ENCODE data around the gene FUT6.
"Not testable (repeated sequence)": the region's sequence is repeated elsewhere in the genome, so short reads cannot be mapped to it uniquely, and the experiment has no call there.

FUT6 gene

DNA sequence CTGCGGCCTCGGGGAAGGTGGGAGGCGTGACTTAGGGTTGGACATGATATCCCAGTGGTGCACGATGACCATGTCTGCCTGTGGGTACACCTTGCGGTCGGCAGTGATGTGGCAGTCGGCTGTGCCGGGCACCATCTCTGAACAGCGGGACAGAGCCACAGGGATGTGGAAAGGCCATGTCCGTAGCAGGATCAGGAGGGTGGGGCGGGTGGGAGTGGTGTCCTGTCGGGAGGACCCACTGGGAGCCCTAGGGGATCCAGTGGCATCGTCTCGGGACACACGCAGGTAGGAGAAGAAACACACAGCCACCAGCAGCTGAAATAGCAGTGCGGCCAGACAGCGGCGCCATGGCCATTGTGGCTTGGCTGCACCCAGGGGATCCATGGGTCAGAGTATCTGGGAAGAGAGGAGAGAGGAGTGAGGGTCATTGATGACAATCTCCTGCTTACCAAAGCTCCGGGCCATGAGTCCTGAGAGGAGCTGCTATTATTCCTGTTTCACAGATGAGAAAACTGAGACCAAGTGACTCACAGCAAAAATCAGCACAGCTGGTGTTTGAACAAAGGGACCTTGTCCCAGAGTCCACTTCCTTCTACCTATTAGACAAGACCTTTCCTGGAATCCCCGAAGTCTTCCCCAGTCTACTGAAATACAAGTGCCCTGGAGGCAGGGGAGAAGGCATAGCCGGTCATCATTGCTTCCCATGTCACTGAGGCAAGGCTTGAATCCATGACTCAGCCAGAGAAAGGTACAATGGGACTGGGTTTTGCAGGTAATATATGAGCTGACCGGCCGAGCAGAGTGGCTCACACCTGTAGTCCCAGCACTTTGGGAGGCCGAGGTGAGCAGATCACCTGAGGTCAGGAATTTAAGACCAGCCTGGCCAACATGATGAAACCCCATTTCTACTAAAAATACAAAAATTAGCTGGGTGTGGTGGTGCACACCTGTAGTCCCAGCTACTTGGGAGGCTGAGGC lies 5.2 kb upstream of the FUT6 start:
- Mint-ChIP-seq H3K9me3 (no peaks in the 10 kb centered on the region), H3K36me3 (ENCODE audit: low read depth) (no peaks in the 10 kb centered on the region), H3K4me3 (no peak overlapping the region), H3K27me3 (ENCODE audit: low read depth) (no peaks in the 10 kb centered on the region), H3K27ac (no peak overlapping the region), H3K4me1 (ENCODE audit: low read depth) (no peaks in the 10 kb centered on the region)

DNA sequence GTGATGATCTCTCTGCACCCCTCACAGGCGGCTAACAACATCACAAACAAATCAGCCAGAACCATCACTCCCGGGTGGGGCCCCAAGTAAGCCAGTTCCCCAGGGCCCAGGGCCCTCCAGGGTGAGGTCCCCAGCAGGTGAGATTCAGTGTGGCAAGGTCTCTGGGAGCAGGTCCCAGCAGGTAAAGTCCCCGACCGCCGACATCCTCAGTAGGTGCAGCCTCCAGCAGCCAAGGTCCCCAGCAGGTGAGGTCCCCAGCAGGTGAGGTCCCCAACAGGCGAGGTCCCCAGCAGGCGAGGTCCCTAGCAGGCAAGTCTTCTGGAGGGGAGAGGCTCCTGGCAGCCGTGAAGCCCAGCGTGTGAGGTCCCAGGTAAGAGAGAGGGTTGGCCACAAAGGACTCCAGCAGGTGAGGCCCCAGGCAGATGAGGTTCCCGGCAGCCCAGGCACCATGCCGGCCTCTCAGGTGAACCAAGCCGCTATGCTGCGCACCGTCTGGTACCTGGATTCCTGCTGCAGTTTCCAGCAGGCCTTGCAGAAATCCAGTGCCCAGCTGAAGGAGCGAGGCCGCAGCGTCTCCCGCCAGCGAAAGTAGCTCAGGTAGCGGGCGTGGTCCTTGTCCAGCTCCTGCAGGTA lies 3.9 kb upstream of the FUT6 start:
- no peaks in the 10 kb centered on the region for H3K9me3 Mint-ChIP-seq
- H3K4me3 Mint-ChIP-seq, result no peak overlapping the region
- no peaks in the 10 kb centered on the region for H3K4me1 Mint-ChIP-seq (ENCODE audit: low read depth)
- H3K36me3 Mint-ChIP-seq (ENCODE audit: low read depth), result no peaks in the 10 kb centered on the region
- no peaks in the 10 kb centered on the region for H3K27me3 Mint-ChIP-seq (ENCODE audit: low read depth)
- H3K27ac Mint-ChIP-seq, result no peak overlapping the region

DNA sequence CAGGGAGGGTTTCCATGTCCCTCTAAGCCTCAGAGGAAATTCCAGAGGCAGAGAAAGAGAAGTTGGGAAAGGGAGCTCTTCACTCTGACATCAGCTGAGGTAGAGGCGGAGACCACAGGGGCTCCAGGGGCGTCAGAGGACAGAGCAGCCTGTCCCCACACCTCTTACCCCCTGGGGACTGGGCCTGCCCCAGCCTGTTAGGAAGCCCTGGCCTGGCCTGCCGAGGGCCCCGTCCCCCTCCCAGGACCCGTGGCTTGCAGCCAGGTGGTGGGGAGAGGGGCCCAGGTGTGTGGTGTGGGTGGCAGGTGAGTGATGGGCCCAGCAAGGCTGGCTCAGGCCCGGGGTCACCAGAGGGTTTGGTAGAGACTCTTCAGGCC lies 2.2 kb upstream of the FUT6 start:
- not testable (repeated sequence) for H3K27me3 Mint-ChIP-seq (ENCODE audit: low read depth); H3K4me3 Mint-ChIP-seq; H3K4me1 Mint-ChIP-seq (ENCODE audit: low read depth); H3K27ac Mint-ChIP-seq; H3K36me3 Mint-ChIP-seq (ENCODE audit: low read depth); H3K9me3 Mint-ChIP-seq

DNA sequence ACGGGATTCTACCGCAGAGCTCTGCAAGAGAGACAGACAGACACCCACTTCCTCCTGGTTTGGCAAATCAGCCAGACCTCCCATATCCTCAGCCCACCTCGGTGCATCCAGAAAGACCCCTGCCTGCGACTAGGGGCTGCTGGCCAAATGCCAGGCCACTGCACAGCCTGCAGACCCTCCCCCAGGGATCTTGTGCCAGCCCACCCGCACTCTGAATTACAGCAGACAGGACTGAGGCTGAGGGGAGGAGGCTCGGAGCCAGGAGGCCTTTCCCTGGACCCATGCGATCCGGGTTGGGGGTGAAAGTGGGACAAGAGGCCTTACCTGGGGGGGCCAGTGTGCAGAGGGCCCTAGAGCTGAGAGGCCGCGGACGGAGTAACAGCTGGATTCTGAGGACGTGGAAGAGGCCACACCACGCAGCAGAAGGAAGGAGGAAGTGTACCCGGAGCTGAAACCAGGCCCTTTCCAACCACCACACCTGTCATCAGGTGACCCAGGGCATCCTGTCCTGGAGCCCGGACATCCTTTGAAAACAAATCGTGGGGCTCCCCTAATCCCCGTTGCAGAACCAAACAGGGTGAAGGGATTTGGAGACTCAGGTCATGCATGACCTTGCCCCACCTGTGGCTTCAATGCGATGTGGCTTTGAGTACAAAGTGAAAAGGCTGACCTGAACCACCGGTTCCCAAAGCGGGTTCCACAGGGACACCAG lies 993 bp downstream of the FUT6 start:
- H3K36me3 Mint-ChIP-seq (ENCODE audit: low read depth), result no peaks in the 10 kb centered on the region
- H3K4me3 Mint-ChIP-seq, result no peak overlapping the region
- no peaks in the 10 kb centered on the region for H3K9me3 Mint-ChIP-seq
- H3K4me1 Mint-ChIP-seq (ENCODE audit: low read depth), result peaks cover 3% of the 10 kb centered on the region
- peaks cover 8% of the 10 kb centered on the region for H3K27me3 Mint-ChIP-seq (ENCODE audit: low read depth)
- no peak overlapping the region for H3K27ac Mint-ChIP-seq

DNA sequence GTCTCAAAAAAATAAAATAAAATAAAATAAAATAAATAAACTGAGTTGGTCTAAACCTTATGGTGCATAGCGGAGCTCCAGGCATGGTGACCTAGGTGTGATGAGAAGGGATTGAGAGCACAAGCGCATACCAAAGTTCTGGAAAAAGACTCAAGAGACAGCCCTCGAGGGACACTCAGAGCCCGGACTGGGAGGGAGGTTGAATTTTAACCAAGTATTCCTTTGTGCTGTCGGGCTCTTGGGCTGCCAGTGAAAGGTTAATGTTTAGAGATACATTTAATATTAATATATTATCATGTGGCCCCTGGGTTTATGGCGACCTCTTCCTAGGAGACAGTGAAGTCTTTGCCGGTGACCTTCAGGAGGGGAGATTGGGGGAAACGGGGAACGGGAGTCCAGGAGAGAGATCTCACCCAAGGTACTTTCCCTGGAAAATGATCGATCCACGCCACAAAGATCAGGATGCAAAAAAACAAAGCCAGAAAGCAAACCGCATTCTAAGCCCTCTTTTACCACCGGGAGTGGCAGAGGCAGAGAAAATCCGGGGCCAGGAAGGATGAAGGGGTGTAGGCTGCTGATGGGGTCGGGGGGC lies 1.6 kb downstream of the FUT6 start:
- Mint-ChIP-seq H3K27ac (no peak overlapping the region), H3K27me3 (ENCODE audit: low read depth) (peaks cover 8% of the 10 kb centered on the region)

DNA sequence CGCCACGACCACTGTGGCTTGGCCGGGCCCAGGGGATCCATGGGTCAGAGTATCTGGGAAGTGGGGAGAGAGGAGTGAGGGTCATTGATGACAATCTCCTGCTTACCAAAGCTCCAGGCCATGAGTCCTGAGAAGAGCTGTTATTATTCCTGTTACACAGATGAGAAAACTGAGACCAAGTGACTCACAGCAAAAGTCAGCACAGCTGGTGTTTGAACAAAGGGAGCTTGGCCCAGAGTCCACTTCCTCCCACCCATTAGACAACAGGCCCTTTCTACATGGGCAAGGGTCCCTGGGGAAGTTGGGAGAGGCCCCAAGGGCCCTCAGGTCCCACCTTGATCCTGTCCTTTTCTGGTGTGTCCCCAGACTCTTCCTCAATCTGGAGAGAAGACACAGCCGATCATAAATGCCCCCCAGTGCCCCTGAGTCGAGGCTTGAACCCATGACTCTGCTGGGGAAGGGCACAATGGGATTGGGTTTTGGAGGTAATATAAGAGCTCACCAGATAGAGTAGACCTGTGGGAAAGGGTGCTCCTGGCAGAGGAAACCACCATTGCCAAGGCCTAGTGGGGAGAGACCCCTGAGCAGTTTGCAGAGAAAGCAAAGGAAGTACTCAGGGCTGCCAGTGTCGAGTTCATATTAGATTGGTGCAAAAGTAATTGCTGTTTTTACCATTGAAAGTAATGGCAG lies 6.8 kb downstream of the FUT6 start:
- no peak overlapping the region for H3K27ac Mint-ChIP-seq
- peaks cover 4% of the 10 kb centered on the region for H3K27me3 Mint-ChIP-seq (ENCODE audit: low read depth)
- peaks cover 3% of the 10 kb centered on the region for H3K4me1 Mint-ChIP-seq (ENCODE audit: low read depth)
- no peaks in the 10 kb centered on the region for H3K9me3 Mint-ChIP-seq
- H3K36me3 Mint-ChIP-seq (ENCODE audit: low read depth), result no peaks in the 10 kb centered on the region
- H3K4me3 Mint-ChIP-seq, result no peak overlapping the region

More for the DNA sequence above, 1.6 kb downstream of the FUT6 start:
- no peaks in the 10 kb centered on the region for H3K36me3 Mint-ChIP-seq (ENCODE audit: low read depth)
- H3K9me3 Mint-ChIP-seq, result no peaks in the 10 kb centered on the region
- peaks cover 3% of the 10 kb centered on the region for H3K4me1 Mint-ChIP-seq (ENCODE audit: low read depth)
- H3K4me3 Mint-ChIP-seq, result no peak overlapping the region

DNA sequence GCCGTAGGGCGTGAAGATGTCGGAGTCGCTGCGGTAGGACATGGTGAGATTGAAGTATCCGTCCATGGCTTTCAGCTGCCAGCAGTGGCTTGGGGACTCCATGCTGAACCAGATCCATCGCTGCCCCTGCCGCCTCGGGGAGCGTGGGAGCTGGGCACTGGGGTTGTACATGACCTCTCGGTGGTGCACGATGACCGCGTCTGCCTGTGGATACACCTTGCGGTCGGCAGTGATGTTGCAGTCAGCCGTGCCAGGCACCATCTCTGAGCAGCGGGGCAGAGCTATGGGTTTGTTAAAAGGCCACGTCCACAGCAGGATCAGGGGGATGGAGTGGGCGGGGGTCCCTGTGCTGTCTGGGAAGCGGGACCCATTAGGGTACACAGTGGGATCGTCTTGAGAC lies 7.4 kb downstream of the FUT6 start:
- Mint-ChIP-seq H3K4me3 (no peak overlapping the region), H3K36me3 (ENCODE audit: low read depth) (no peaks in the 10 kb centered on the region), H3K27ac (no peak overlapping the region), H3K4me1 (ENCODE audit: low read depth) (peaks cover 6% of the 10 kb centered on the region), H3K9me3 (no peaks in the 10 kb centered on the region), H3K27me3 (ENCODE audit: low read depth) (peaks cover 3% of the 10 kb centered on the region)

DNA sequence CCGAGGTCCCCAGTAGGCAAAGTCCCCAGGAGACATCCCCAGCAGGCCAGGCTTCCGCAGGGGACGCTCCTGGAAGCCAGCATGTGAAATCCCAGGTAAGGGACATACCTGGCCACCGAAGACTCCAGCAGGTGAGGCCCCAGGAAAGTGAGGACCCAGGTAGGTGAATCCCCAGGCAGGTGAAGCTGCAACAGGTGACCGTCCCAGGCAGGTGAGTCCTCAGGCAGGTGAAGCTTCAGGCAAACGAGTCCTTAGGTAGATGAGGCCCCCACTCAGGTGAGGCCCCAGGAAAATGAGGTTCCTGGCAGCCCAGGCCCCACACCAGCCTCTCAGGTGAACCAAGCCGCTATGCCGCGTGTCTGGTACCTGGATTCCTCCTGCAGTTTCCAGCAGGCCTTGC lies 8.3 kb downstream of the FUT6 start:
- Mint-ChIP-seq H3K4me1 (ENCODE audit: low read depth) (peaks cover 6% of the 10 kb centered on the region), H3K9me3 (no peaks in the 10 kb centered on the region), H3K27me3 (ENCODE audit: low read depth) (peaks cover 3% of the 10 kb centered on the region), H3K4me3 (no peak overlapping the region), H3K36me3 (ENCODE audit: low read depth) (no peaks in the 10 kb centered on the region), H3K27ac (no peak overlapping the region)

DNA sequence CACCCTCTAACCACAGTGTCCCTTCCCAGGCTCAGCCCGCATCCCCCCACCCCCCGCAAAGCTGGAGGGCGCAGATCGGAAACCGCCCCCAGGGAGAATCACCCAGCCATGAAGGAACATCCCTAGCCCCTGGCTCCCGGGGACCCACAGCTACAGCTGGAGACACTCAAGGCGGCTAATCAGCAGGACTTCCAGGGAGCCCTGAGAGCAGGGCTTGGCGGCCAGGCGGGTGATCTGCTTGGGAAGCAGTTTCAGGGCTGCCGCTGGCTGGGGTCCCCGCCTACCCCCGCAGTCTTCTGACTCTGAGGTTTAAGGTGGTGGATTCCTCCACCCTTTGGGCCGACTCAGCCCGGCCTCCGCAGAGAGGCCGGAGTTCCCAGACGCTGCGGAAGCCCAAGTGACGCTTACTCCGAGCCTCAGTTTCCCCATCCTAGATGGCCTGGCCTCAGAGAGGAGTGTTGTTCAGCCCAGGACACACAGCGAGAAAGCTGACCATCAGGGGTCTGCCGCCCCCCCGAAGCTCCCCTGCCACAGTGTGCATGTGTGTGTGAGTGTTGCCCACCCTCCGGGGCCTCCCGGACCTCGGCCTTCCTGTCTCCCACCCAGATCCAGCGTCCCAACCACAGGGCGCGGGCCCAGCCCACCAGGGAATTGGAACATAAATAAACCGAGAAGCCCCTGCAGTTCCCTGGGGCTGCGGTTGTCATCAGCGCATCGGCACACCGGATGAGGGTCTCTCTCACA lies 9.8 kb downstream of the FUT6 start:
- H3K27me3 Mint-ChIP-seq (ENCODE audit: low read depth), result peaks cover 3% of the 10 kb centered on the region
- H3K27ac Mint-ChIP-seq, result no peak overlapping the region
- no peaks in the 10 kb centered on the region for H3K9me3 Mint-ChIP-seq
- peaks cover 6% of the 10 kb centered on the region for H3K4me1 Mint-ChIP-seq (ENCODE audit: low read depth)
- H3K4me3 Mint-ChIP-seq, result peak overlapping the region; percentile 69
- H3K36me3 Mint-ChIP-seq (ENCODE audit: low read depth), result no peaks in the 10 kb centered on the region

DNA sequence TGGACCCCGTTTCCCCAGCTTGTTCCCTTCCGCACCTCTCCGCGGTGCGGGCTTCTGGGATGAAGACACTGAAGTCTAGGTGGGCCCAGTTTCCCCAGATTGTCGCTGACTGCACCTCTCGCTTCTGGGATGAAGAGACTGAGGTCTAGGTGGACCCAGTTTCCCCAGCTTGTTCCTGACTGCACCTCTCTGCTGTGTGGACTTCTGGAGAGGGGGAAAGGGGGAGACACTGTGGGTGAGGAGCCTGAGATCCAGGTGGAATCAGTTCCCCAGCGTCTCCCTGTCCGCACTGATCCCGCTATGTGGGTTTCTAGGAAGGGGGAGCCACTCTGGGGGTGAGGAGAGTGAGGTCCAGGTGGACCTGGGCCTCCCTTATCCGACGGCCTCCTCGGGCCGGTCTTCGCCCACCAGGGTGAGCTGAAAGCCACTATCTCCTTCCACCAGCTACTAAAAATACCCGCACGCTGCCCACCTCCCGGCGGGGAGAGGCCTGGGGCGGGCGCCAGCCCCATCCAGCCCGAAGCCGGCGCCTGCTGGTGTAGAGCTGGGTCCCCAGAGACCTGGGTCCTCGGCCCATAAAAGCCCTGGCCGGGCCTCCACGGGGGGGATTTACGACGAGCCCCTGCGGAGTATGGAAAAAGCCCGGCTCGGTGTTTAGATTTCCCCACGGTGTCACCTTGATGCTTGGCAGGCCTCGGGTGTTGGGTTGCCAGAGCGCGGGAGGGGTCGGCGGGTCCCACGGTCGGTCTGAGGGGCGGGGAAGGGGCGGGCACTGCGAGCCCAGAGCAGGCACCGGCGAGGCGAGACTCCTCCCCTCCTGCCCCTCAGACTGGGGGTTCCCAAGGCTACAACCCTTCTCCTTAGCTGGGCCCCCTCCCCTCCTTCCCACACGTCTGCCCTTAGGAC lies 10.6 kb downstream of the FUT6 start:
- Mint-ChIP-seq H3K36me3 (ENCODE audit: low read depth) (no peaks in the 10 kb centered on the region), H3K4me3 (peak overlapping the region; percentile 98), H3K4me1 (ENCODE audit: low read depth) (peaks cover 6% of the 10 kb centered on the region), H3K9me3 (no peaks in the 10 kb centered on the region), H3K27me3 (ENCODE audit: low read depth) (peaks cover 3% of the 10 kb centered on the region), H3K27ac (peak overlapping the region; percentile 99)

DNA sequence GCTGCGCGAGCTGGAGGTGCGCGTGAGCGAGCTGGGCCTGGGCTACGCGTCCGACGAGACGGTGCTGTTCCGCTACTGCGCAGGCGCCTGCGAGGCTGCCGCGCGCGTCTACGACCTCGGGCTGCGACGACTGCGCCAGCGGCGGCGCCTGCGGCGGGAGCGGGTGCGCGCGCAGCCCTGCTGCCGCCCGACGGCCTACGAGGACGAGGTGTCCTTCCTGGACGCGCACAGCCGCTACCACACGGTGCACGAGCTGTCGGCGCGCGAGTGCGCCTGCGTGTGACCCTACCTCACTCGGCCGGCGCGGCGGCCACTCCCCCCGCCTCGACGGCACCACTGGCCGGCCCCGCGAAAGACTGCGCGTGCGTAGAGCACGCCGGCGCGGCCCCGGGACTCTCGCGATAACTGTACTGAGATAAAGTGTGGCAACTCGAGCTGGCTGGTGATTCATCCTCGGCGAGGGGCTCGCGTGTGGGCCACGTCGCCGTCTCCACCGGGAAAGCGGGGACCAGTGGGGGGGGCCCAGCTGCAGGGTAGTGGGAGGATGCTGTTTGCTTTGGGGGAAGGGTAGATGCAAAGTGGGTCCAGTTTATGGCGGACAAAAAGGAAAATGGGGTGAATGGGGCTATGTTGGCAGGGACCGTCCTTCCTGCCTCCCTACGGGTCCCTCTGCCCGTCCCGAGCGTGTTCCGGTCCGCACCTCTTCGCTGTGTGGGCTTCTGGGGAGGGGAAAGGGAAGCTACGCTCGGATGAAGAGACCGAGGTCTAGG lies 11.4 kb downstream of the FUT6 start:
- H3K27me3 Mint-ChIP-seq (ENCODE audit: low read depth), result peaks cover 3% of the 10 kb centered on the region
- peak overlapping the region; percentile 99 for H3K27ac Mint-ChIP-seq
- H3K4me3 Mint-ChIP-seq, result peak overlapping the region; percentile 98
- H3K9me3 Mint-ChIP-seq, result no peaks in the 10 kb centered on the region
- no peaks in the 10 kb centered on the region for H3K36me3 Mint-ChIP-seq (ENCODE audit: low read depth)
- H3K4me1 Mint-ChIP-seq (ENCODE audit: low read depth), result peaks cover 6% of the 10 kb centered on the region

DNA sequence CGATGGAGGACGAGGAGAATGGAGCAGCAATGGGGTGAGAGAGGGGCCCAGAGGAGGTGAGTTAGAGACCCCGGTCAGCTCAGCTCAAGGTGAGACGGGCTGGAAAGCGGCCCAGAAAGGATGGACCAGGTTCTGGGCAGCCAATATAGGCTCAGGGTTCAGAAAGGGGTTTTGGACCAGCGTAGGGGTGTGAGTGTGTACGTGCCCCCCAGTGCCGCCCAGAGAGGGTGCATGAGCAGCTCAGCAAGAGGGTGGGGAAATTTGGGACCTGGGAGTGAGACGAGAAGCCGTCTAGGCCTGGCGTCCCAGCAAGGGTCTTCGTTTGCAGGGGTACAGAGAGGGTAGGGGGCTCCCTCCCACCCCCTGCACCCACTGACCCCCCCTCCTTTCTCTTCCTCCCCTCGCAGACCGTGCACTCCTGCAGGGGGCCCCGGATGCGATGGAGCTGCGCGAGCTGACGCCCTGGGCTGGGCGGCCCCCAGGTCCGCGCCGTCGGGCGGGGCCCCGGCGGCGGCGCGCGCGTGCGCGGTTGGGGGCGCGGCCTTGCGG lies 12.1 kb downstream of the FUT6 start:
- Mint-ChIP-seq H3K4me3 (peak overlapping the region; percentile 79), H3K27me3 (ENCODE audit: low read depth) (peaks cover 3% of the 10 kb centered on the region), H3K27ac (peak overlapping the region; percentile 85), H3K4me1 (ENCODE audit: low read depth) (peaks cover 6% of the 10 kb centered on the region), H3K9me3 (no peaks in the 10 kb centered on the region), H3K36me3 (ENCODE audit: low read depth) (no peaks in the 10 kb centered on the region)

Measured in T-helper 1 cell treated with Interleukin-12 subunit alpha and Interleukin-12 subunit beta and Interleukin-4 antibody, amounts not matched to agents 30 μg/mL and 1 μg/mL, for 36 hours (primary cell).